Measurements from ENCODE around the gene FBXL20. TPM values are rescaled to one million over a fixed set of nuclear protein-coding genes. Genes with fewer than 3 reads are reported as not detected.

FBXL20 gene
- total RNA-seq, 1 experiment from 2014 or later: 9.7 TPM

GRCh38 chr17:39328815-39329214 lies 72.6 kb downstream of the FBXL20 start (continued):
- no peak for TF ChIP-seq ZNF512 (CRISPR knock-in tag; IDR thresholded peaks at IDR 0.05; ENCODE audit: borderline replicate concordance)
- TF ChIP-seq JAZF1 (CRISPR knock-in tag; IDR thresholded peaks at IDR 0.05): no peak
- TF ChIP-seq ZNF416 (CRISPR knock-in tag; IDR thresholded peaks at IDR 0.05): no peak

GRCh38 chr17:39327109-39327508 lies 74.3 kb downstream of the FBXL20 start:
- DNase-seq (ENCODE audit: low spot score) (no peak), ATAC-seq (no peak)
- ChIA-PET POLR2A (no interaction called here), CTCF (no interaction called here)
- TF ChIP-seq KAT7 (CRISPR knock-in tag; IDR thresholded peaks at IDR 0.05; ENCODE audit: borderline replicate concordance) (no peak), NR3C1 (CRISPR knock-in tag; conservative IDR thresholded peaks at IDR 0.05; ENCODE audit: low read depth) (no peak), ZNF425 (CRISPR knock-in tag; conservative IDR thresholded peaks at IDR 0.05) (no peak), ZNF121 (CRISPR knock-in tag; IDR thresholded peaks at IDR 0.05) (no peak), SMAD3 (CRISPR knock-in tag; IDR thresholded peaks at IDR 0.05; ENCODE audit: borderline replicate concordance) (no peak), NFYB (CRISPR knock-in tag; conservative IDR thresholded peaks at IDR 0.05; ENCODE audit: low read depth) (no peak), HMGXB4 (CRISPR knock-in tag; IDR thresholded peaks at IDR 0.05) (no peak), NFE2L1 (CRISPR knock-in tag; IDR thresholded peaks at IDR 0.05) (no peak)
- TF ChIP-seq, protein P1, sequence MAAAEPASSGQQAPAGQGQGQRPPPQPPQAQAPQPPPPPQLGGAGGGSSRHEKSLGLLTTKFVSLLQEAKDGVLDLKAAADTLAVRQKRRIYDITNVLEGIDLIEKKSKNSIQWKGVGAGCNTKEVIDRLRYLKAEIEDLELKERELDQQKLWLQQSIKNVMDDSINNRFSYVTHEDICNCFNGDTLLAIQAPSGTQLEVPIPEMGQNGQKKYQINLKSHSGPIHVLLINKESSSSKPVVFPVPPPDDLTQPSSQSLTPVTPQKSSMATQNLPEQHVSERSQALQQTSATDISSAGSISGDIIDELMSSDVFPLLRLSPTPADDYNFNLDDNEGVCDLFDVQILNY (CRISPR knock-in tag; IDR thresholded peaks at IDR 0.05): no peak
- 0 out of 2 replicates have a peak, but pooled peaks cover 4% of the 10 kb centered on the region for H3K9me3 Mint-ChIP-seq
- H3K27ac Mint-ChIP-seq: no peak overlapping the region
- 0 out of 2 replicates have a peak, but pooled peaks cover 3% of the 10 kb centered on the region for H3K36me3 Mint-ChIP-seq
- H3K4me3 Mint-ChIP-seq: no peak overlapping the region
- no peaks in the 10 kb centered on the region for H3K27me3 Mint-ChIP-seq (ENCODE audit: low read depth)
- no peaks in the 10 kb centered on the region for H3K4me1 Mint-ChIP-seq

- no peak for DNase-seq (ENCODE audit: low spot score)
- Mint-ChIP-seq H3K27me3 (ENCODE audit: low read depth) (no peaks in the 10 kb centered on the region), H3K9me3 (no peaks in the 10 kb centered on the region), H3K36me3 (no peaks in the 10 kb centered on the region), H3K4me1 (no peaks in the 10 kb centered on the region), H3K27ac (no peak overlapping the region), H3K4me3 (no peak overlapping the region)
- TF ChIP-seq, protein P2, sequence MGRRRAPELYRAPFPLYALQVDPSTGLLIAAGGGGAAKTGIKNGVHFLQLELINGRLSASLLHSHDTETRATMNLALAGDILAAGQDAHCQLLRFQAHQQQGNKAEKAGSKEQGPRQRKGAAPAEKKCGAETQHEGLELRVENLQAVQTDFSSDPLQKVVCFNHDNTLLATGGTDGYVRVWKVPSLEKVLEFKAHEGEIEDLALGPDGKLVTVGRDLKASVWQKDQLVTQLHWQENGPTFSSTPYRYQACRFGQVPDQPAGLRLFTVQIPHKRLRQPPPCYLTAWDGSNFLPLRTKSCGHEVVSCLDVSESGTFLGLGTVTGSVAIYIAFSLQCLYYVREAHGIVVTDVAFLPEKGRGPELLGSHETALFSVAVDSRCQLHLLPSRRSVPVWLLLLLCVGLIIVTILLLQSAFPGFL (CRISPR knock-in tag; IDR thresholded peaks at IDR 0.05; ENCODE audit: borderline replicate concordance): no peak
- no peak for TF ChIP-seq TEAD4 (CRISPR knock-in tag; IDR thresholded peaks at IDR 0.05)
- TF ChIP-seq, protein P3, sequence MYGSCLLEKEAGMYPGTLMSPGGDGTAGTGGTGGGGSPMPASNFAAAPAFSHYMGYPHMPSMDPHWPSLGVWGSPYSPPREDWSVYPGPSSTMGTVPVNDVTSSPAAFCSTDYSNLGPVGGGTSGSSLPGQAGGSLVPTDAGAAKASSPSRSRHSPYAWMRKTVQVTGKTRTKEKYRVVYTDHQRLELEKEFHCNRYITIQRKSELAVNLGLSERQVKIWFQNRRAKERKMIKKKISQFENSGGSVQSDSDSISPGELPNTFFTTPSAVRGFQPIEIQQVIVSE (CRISPR knock-in tag; IDR thresholded peaks at IDR 0.05; ENCODE audit: borderline replicate concordance): no peak
- no peak for TF ChIP-seq NR3C1 (CRISPR knock-in tag; conservative IDR thresholded peaks at IDR 0.05; ENCODE audit: low read depth)
- no peak for TF ChIP-seq CREB1 (CRISPR knock-in tag; IDR thresholded peaks at IDR 0.05)
- no peak for TF ChIP-seq SMAD3 (CRISPR knock-in tag; IDR thresholded peaks at IDR 0.05; ENCODE audit: borderline replicate concordance)
- TF ChIP-seq ATF1 (CRISPR knock-in tag; IDR thresholded peaks at IDR 0.05): no peak
- TF ChIP-seq, protein P4, sequence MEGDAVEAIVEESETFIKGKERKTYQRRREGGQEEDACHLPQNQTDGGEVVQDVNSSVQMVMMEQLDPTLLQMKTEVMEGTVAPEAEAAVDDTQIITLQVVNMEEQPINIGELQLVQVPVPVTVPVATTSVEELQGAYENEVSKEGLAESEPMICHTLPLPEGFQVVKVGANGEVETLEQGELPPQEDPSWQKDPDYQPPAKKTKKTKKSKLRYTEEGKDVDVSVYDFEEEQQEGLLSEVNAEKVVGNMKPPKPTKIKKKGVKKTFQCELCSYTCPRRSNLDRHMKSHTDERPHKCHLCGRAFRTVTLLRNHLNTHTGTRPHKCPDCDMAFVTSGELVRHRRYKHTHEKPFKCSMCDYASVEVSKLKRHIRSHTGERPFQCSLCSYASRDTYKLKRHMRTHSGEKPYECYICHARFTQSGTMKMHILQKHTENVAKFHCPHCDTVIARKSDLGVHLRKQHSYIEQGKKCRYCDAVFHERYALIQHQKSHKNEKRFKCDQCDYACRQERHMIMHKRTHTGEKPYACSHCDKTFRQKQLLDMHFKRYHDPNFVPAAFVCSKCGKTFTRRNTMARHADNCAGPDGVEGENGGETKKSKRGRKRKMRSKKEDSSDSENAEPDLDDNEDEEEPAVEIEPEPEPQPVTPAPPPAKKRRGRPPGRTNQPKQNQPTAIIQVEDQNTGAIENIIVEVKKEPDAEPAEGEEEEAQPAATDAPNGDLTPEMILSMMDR (IDR thresholded peaks at IDR 0.05): no peak
- TF ChIP-seq ETV6 (CRISPR knock-in tag; IDR thresholded peaks at IDR 0.05): no peak
- TF ChIP-seq TP53 (CRISPR knock-in tag; IDR thresholded peaks at IDR 0.05): no peak
- CTCF ChIA-PET: no interaction called here
- POLR2A ChIA-PET: no interaction called here
- ATAC-seq: no peak
Measured at GRCh38 chr17:39325528-39326240, 75.7 kb downstream of the FBXL20 start.

All from WTC11 (cell line).